ENCODE measurements around the gene NINJ1.

DNA sequence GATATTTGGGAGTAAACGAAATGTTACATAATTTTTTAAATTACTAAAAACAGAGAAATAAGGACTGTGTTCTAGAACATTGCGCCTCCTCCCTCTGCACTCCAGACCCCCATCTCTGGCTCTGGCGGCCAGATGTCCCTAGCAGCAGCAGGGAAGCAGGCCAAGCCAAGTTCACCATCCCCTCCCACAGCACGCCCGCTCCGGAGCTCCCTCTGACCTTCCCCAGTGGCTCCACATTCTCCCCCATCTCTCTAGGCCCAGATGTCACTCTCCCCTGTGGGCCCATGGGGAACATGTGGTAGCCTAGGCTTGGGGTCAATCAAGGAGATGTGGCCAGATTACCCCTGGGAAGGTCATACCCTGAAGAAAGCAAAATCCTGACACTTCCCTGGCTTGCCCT, 43.6 kb upstream of the NINJ1 start:
- TF ChIP-seq CTCF (IDR thresholded peaks at IDR 0.05): no peak
- no peak for TF ChIP-seq POLR2AphosphoS5 (IDR thresholded peaks at IDR 0.05; ENCODE audit: low read depth, low read length)
- no peak for TF ChIP-seq SIN3A (IDR thresholded peaks at IDR 0.05; ENCODE audit: borderline replicate concordance, insufficient read depth, low read depth, low read length)
- no peak for TF ChIP-seq TCF7L2 (IDR thresholded peaks at IDR 0.05; ENCODE audit: low read depth, low read length)
- TF ChIP-seq, protein P1, sequence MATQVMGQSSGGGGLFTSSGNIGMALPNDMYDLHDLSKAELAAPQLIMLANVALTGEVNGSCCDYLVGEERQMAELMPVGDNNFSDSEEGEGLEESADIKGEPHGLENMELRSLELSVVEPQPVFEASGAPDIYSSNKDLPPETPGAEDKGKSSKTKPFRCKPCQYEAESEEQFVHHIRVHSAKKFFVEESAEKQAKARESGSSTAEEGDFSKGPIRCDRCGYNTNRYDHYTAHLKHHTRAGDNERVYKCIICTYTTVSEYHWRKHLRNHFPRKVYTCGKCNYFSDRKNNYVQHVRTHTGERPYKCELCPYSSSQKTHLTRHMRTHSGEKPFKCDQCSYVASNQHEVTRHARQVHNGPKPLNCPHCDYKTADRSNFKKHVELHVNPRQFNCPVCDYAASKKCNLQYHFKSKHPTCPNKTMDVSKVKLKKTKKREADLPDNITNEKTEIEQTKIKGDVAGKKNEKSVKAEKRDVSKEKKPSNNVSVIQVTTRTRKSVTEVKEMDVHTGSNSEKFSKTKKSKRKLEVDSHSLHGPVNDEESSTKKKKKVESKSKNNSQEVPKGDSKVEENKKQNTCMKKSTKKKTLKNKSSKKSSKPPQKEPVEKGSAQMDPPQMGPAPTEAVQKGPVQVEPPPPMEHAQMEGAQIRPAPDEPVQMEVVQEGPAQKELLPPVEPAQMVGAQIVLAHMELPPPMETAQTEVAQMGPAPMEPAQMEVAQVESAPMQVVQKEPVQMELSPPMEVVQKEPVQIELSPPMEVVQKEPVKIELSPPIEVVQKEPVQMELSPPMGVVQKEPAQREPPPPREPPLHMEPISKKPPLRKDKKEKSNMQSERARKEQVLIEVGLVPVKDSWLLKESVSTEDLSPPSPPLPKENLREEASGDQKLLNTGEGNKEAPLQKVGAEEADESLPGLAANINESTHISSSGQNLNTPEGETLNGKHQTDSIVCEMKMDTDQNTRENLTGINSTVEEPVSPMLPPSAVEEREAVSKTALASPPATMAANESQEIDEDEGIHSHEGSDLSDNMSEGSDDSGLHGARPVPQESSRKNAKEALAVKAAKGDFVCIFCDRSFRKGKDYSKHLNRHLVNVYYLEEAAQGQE (IDR thresholded peaks at IDR 0.05; ENCODE audit: insufficient read depth in 1 of 2, low read depth in 2 of 2, low read length in 1 of 2): no peak
